HepG2 (cell line): ENCODE measurements around the gene NYAP1. TPM values are rescaled to one million over a fixed set of nuclear protein-coding genes. Genes with fewer than 3 reads are reported as not detected.

ENCODE experiments used
- ATAC-seq: fragments of 200-7000 bp; cut with Tn5 transposase; 3 replicates; pipeline ENCODE4 v1.9.1; 2020; ENCODE audit warnings: mild to moderate bottlenecking, moderate library complexity
- BruUV-seq: library from RNA; stranded (reverse); fragments of 400-500 nt; replicated peaks from 2 replicates; lab custom pipeline; 2021; lab: Mats Ljungman, UMichigan
- CTCF ChIA-PET: fragments of 300-600 bp; formaldehyde crosslinking; extraction: SDS; loops from one replicate; lab custom pipeline; 2021; ENCODE audit warnings: low total read pairs, inconsistent platforms, low intra/inter-chr PET ratio; lab: Yijun Ruan, JAX
- POLR2A ChIA-PET: fragments of 350-600 bp; sonication (Branson Sonifier 250); formaldehyde crosslinking; loops from one replicate; lab custom pipeline; 2020; ENCODE audit warnings: antibody characterized with exemption, inconsistent platforms; lab: Yijun Ruan, JAX
- DNase-seq: peaks from one replicate; pipeline ENCODE4 v3.0.0-alpha.2; 2015; ENCODE audit warnings: low spot score
- FAIRE-seq: peaks from 3 replicates; lab custom pipeline; 2011; peaks lifted over from hg19 to GRCh38; lab: Jason Lieb, UNC
- H2AFZ ChIP-seq: one replicate; pipeline ENCODE4 v1.6.1; 2011; ENCODE audit warnings: low read length, inconsistent platforms
- H3K27ac ChIP-seq: fragments of 300-600 bp; 3 replicates; pipeline ENCODE4 v1.8.0; 2011; ENCODE audit warnings: mixed run types, mild to moderate bottlenecking, mixed read lengths, low read length, inconsistent platforms; ENCODE audit not compliant: insufficient read depth; ENCODE audit errors: extremely low read length
- H3K27me3 ChIP-seq, 2 experiments: fragments of 200-600 bp in 1 of 2; 2 replicates in 1 of 2; 3 replicates in 1 of 2; pipeline versions ENCODE4 v1.6.0 to v1.8.0; 2011; ENCODE audit warnings: low read length in 2 of 2, mild to moderate bottlenecking in 2 of 2, moderate library complexity in 2 of 2, inconsistent platforms in 1 of 2; ENCODE audit not compliant: insufficient read depth in 2 of 2, control insufficient read depth in 1 of 2
- H3K36me3 ChIP-seq, 2 experiments: fragments of 200-600 bp in 1 of 2; replicated peaks in 1 of 2; 2 replicates in 1 of 2; 3 replicates in 1 of 2; pipeline versions ENCODE4 v1.5.1 to v1.8.0; 2011; ENCODE audit warnings: low read length in 2 of 2, inconsistent platforms in 1 of 2; ENCODE audit not compliant: insufficient read depth in 2 of 2, control insufficient read depth in 1 of 2
- H3K4me1 ChIP-seq: 2 replicates; pipeline ENCODE4 v1.5.1; 2012; ENCODE audit warnings: low read length, inconsistent platforms; ENCODE audit not compliant: insufficient read depth
- H3K4me2 ChIP-seq: 2 replicates; pipeline ENCODE4 v1.6.0; 2011; ENCODE audit warnings: low read depth, low read length, inconsistent platforms
- H3K4me3 ChIP-seq, 3 experiments: fragments of 200-600 bp in 1 of 3; sonication (generic), shearing (Covaris generic) in 1 of 3; replicated peaks in 1 of 3; 2 replicates each; pipeline ENCODE4 v1.5.1; 2011 to 2016; ENCODE audit warnings: low read length in 3 of 3, inconsistent platforms in 2 of 3, low read depth in 2 of 3, mild to moderate bottlenecking in 2 of 3, control low read depth in 1 of 3, mixed read lengths in 1 of 3; ENCODE audit not compliant: insufficient read depth in 1 of 3
- H3K79me2 ChIP-seq: one replicate; pipeline ENCODE4 v1.6.1; 2011; ENCODE audit warnings: low read length, inconsistent platforms; ENCODE audit not compliant: insufficient read depth
- H3K9ac ChIP-seq: 2 replicates; pipeline ENCODE4 v1.6.0; 2011; ENCODE audit warnings: mild to moderate bottlenecking, low read depth, low read length, inconsistent platforms; ENCODE audit not compliant: insufficient read depth
- H3K9me3 ChIP-seq: 2 replicates; pipeline ENCODE4 v1.5.1; 2012; ENCODE audit warnings: mild to moderate bottlenecking, low read length
- H4K20me1 ChIP-seq: 2 replicates; pipeline ENCODE4 v1.6.0; 2011; ENCODE audit warnings: inconsistent platforms, mild to moderate bottlenecking, low read length, moderate library complexity; ENCODE audit not compliant: insufficient read depth
- HOMEZ ChIP-seq: IDR thresholded peaks from 2 replicates; pipeline ENCODE4 v1.6.1; 2016; ENCODE audit warnings: low read depth
- HOXA5 ChIP-seq: sonication (generic); formaldehyde crosslinking; IDR thresholded peaks from 2 replicates; pipeline ENCODE4 v1.4.0; 2020; ENCODE audit warnings: missing genetic modification reagents
- MTA1 ChIP-seq: sonication (generic); formaldehyde crosslinking; IDR thresholded peaks from 2 replicates; pipeline ENCODE4 v1.4.0; 2020; ENCODE audit warnings: missing genetic modification reagents, mild to moderate bottlenecking, borderline replicate concordance
- MXD4 ChIP-seq: IDR thresholded peaks from 2 replicates; pipeline ENCODE4 v1.6.1; 2016; ENCODE audit warnings: mild to moderate bottlenecking, missing biosample characterization, missing genetic modification reagents
- NCOA1 ChIP-seq: sonication (generic); formaldehyde crosslinking; IDR thresholded peaks from 2 replicates; pipeline ENCODE4 v1.9.0; 2021; ENCODE audit warnings: missing genetic modification reagents
- PPARG ChIP-seq: conservative IDR thresholded peaks from 2 replicates; pipeline ENCODE4 v1.6.1; 2016; ENCODE audit warnings: missing biosample characterization, missing genetic modification reagents
- REPIN1 ChIP-seq: sonication (generic); formaldehyde crosslinking; IDR thresholded peaks from 2 replicates; pipeline ENCODE4 v1.8.0; 2022; ENCODE audit warnings: missing genetic modification reagents, low read depth, mild to moderate bottlenecking, borderline replicate concordance
- RFX1 ChIP-seq: fragments of 450-650 bp; IDR thresholded peaks from 2 replicates; pipeline ENCODE4 v1.6.1; 2017
- ZBTB42 ChIP-seq: sonication (generic); formaldehyde crosslinking; IDR thresholded peaks from 2 replicates; pipeline ENCODE4 v1.5.0; 2020; ENCODE audit warnings: mild to moderate bottlenecking, missing genetic modification reagents
- ZNF362 ChIP-seq: sonication (generic); formaldehyde crosslinking; IDR thresholded peaks from 2 replicates; pipeline ENCODE4 v1.4.0; 2020; ENCODE audit warnings: missing genetic modification reagents, mild to moderate bottlenecking, borderline replicate concordance
- ZNF639 ChIP-seq: conservative IDR thresholded peaks from 2 replicates; pipeline ENCODE4 v1.6.1; 2018; ENCODE audit warnings: missing genetic modification reagents
- ZNF713 ChIP-seq: sonication (generic); formaldehyde crosslinking; IDR thresholded peaks from 2 replicates; pipeline ENCODE4 v1.4.0; 2020; ENCODE audit warnings: mild to moderate bottlenecking, missing genetic modification reagents
- ZNF724P ChIP-seq: sonication (generic); formaldehyde crosslinking; IDR thresholded peaks from 2 replicates; pipeline ENCODE4 v1.8.0; 2022; ENCODE audit warnings: missing genetic modification reagents, borderline replicate concordance
- ZNF768 ChIP-seq: sonication (generic); formaldehyde crosslinking; IDR thresholded peaks from 2 replicates; pipeline ENCODE4 v1.4.0; 2020; ENCODE audit warnings: missing genetic modification reagents
- ZNF776 ChIP-seq: sonication (generic); formaldehyde crosslinking; IDR thresholded peaks from 2 replicates; pipeline ENCODE4 v1.4.0; 2020; ENCODE audit warnings: mild to moderate bottlenecking, missing genetic modification reagents
- WGBS: methylation state at CpG from one replicate; pipeline ENCODE4 v1.1.6; 2017; ENCODE audit warnings: low lambda C conversion rate; 5-methylcytosine and 5-hydroxymethylcytosine counted together
- in situ Hi-C: cut with HindIII; loops from 2 replicates; pipeline ENCODE4 v1.10.0; 2017; ENCODE audit warnings: low pct_unique_long_range_greater_than_20kb; ENCODE audit not compliant: extremely low pct_ligation_motif_present
- intact Hi-C: fragments of 100-400 bp; cut with micrococcal nuclease; formaldehyde crosslinking; loops from one replicate; pipeline ENCODE4 v1.10.0; 2022; ENCODE audit not compliant: unreplicated experiment
- polyA plus RNA-seq, 8 experiments: library from polyadenylated mRNA; depleted of rRNA in 3 of 8; stranded (reverse) in 7 of 8; unstranded in 1 of 8; fragments of >200 nt; fragmentation: Illumina TruSeq in 4 of 8; extraction: Trizol in 4 of 8; gene quantifications; 2 replicates each; pipeline versions ENCODE4 v1.2.1 to v1.2.3, GENCODE V29; 2011 to 2016; ENCODE audit warnings: low read depth in 4 of 8, missing spikeins in 1 of 8, mixed read lengths in 1 of 8; ENCODE audit not compliant: insufficient read depth in 1 of 8
- total RNA-seq, 5 experiments: library from RNA; depleted of rRNA; stranded (reverse); fragments of >200 nt; fragmentation: Illumina TruSeq; extraction: Trizol; gene quantifications; 2 replicates each; pipeline ENCODE4 v1.2.3, GENCODE V29; 2016; ENCODE audit warnings: low read depth in 1 of 5

NYAP1 gene
- total and polyA plus RNA-seq, 2 of the 13 experiments (the other 11 are each of a cell fraction or from before 2014, with no cell fraction given) = 0.15 to 0.46 TPM

GRCh38 chr7:100504887-100505611 lies 21.3 kb downstream of the NYAP1 start:
- no peaks in the 10 kb centered on the region for H3K36me3 ChIP-seq
- no peak overlapping the region for H3K4me2 ChIP-seq
- no peaks in the 10 kb centered on the region for H3K27me3 ChIP-seq
- POLR2A ChIA-PET = interaction anchor here (0.7 kb wide), 1 partner anchor 48 kb away, joined by 3 read pairs; no protein-coding TSS in a partner anchor
- no peak overlapping the region for H3K9ac ChIP-seq
- CTCF ChIA-PET = no interaction called here
- no peak for DNase-seq
- H4K20me1 ChIP-seq = no peaks in the 10 kb centered on the region
- H3K9me3 ChIP-seq = no peaks in the 10 kb centered on the region
- intact Hi-C loops (no loop called here), in situ Hi-C loops (no loop called here)
- H3K27ac ChIP-seq = no peak overlapping the region
- H3K4me1 ChIP-seq = peaks cover 36% of the 10 kb centered on the region
- TF ChIP-seq MTA1 (CRISPR knock-in tag) = no peak
- TF ChIP-seq ZNF768 (CRISPR knock-in tag) = peak; percentile 85; the same call in 1 of the 2 replicates
- no peaks in the 10 kb centered on the region for H3K79me2 ChIP-seq
- ATAC-seq = no peak
- no TSS peak for BruUV-seq
- WGBS = 92% methylated on average over 9 of the region's 9 CpGs
- H2AFZ ChIP-seq = no peak overlapping the region
- no peak for FAIRE-seq
- no peak overlapping the region for H3K4me3 ChIP-seq

- DNase-seq (peak; percentile 50), ATAC-seq (peak; percentile 46), FAIRE-seq (no peak)
- no peaks in the 10 kb centered on the region for H3K79me2 ChIP-seq
- H3K4me3 ChIP-seq = no peak overlapping the region
- no peaks in the 10 kb centered on the region for H3K36me3 ChIP-seq
- POLR2A ChIA-PET = no interaction called here
- H4K20me1 ChIP-seq = no peaks in the 10 kb centered on the region
- H3K4me2 ChIP-seq = no peak overlapping the region
- in situ Hi-C loops = no loop called here
- H3K9me3 ChIP-seq = no peaks in the 10 kb centered on the region
- no TSS peak for BruUV-seq
- no peak overlapping the region for H2AFZ ChIP-seq
- CTCF ChIA-PET = no interaction called here
- peaks cover 47% of the 10 kb centered on the region for H3K4me1 ChIP-seq
- intact Hi-C loops = no loop called here
- H3K27me3 ChIP-seq = no peaks in the 10 kb centered on the region
- H3K9ac ChIP-seq = no peak overlapping the region
- H3K27ac ChIP-seq = no peak overlapping the region
- 20% methylated on average over 5 of the region's 8 CpGs for WGBS
- no peak for TF ChIP-seq NCOA1 (CRISPR knock-in tag)
- TF ChIP-seq ZNF776 (CRISPR knock-in tag) = no peak
- TF ChIP-seq MXD4 = no peak
- peak; percentile 84 for TF ChIP-seq RFX1
- TF ChIP-seq ZNF724P = no peak
- no peak for TF ChIP-seq PPARG
- TF ChIP-seq REPIN1 (CRISPR knock-in tag) = no peak
- no peak for TF ChIP-seq HOXA5 (CRISPR knock-in tag)
- TF ChIP-seq HOMEZ (CRISPR knock-in tag) = no peak
- TF ChIP-seq ZNF362 (CRISPR knock-in tag) = no peak
- TF ChIP-seq ZNF639 (CRISPR knock-in tag) = no peak
- TF ChIP-seq ZBTB42 (CRISPR knock-in tag) = no peak
- no peak for TF ChIP-seq ZNF713 (CRISPR knock-in tag)
Measured at GRCh38 chr7:100506356-100506923, 22.7 kb downstream of the NYAP1 start.
